HepG2 (cell line): ENCODE data around the gene CHADL. TPM values are rescaled to one million over a fixed set of nuclear protein-coding genes. Genes with fewer than 3 reads are reported as not detected.

Experiments used
- ATF2 ChIP-seq: sonication (generic); formaldehyde crosslinking; IDR thresholded peaks from 2 replicates; pipeline ENCODE4 v1.4.0; 2020; ENCODE audit warnings: missing genetic modification reagents
- CCDC6 ChIP-seq: sonication (generic); formaldehyde crosslinking; IDR thresholded peaks from 2 replicates; pipeline ENCODE4 v1.8.1; 2022; ENCODE audit warnings: mild to moderate bottlenecking, missing genetic modification reagents, moderate library complexity
- EHMT2 ChIP-seq: fragments of 200-600 bp; sonication (generic); IDR thresholded peaks from 2 replicates; pipeline ENCODE4 v1.7.0; 2017; ENCODE audit warnings: antibody characterized with exemption, low read depth, low read length, borderline replicate concordance
- FOSL2 ChIP-seq: sonication (generic); formaldehyde crosslinking; IDR thresholded peaks from 2 replicates; pipeline ENCODE4 v1.4.0; 2020; ENCODE audit warnings: missing genetic modification reagents
- GMEB2 ChIP-seq: IDR thresholded peaks from 2 replicates; pipeline ENCODE4 v1.6.1; 2016; ENCODE audit warnings: missing biosample characterization, missing genetic modification reagents, low read depth
- HMGA1 ChIP-seq: sonication (generic); formaldehyde crosslinking; conservative IDR thresholded peaks from 2 replicates; pipeline ENCODE4 v1.4.0; 2020; ENCODE audit warnings: missing genetic modification reagents
- JUN ChIP-seq: sonication (generic); formaldehyde crosslinking; IDR thresholded peaks from 2 replicates; pipeline ENCODE4 v1.4.0; 2020; ENCODE audit warnings: mild to moderate bottlenecking, missing genetic modification reagents
- NFYB ChIP-seq: sonication (generic); formaldehyde crosslinking; IDR thresholded peaks from 2 replicates; pipeline ENCODE4 v1.4.0; 2020; ENCODE audit warnings: missing genetic modification reagents
- NR0B2 ChIP-seq: sonication (generic); formaldehyde crosslinking; IDR thresholded peaks from 2 replicates; pipeline ENCODE4 v1.4.0; 2020; ENCODE audit warnings: mild to moderate bottlenecking, missing genetic modification reagents
- PAF1 ChIP-seq: IDR thresholded peaks from 2 replicates; pipeline ENCODE4 v1.6.1; 2016; ENCODE audit warnings: missing genetic modification reagents, missing compliant biosample characterization
- PHF8 ChIP-seq: sonication (generic); formaldehyde crosslinking; IDR thresholded peaks from 2 replicates; pipeline ENCODE4 v1.5.0; 2020; ENCODE audit warnings: missing genetic modification reagents
- PLRG1 ChIP-seq: fragments of 450-650 bp; conservative IDR thresholded peaks from 2 replicates; pipeline ENCODE4 v1.6.1; 2016
- SPEN ChIP-seq: sonication (generic); formaldehyde crosslinking; IDR thresholded peaks from 2 replicates; pipeline ENCODE4 v1.5.1; 2020; ENCODE audit warnings: low read depth, mild to moderate bottlenecking, missing genetic modification reagents
- THYN1 ChIP-seq: sonication (generic); formaldehyde crosslinking; IDR thresholded peaks from 2 replicates; pipeline ENCODE4 v1.8.1; 2023; ENCODE audit warnings: low read depth, mild to moderate bottlenecking, moderate library complexity, missing genetic modification reagents, borderline replicate concordance
- ZNF12 ChIP-seq: sonication (generic); formaldehyde crosslinking; IDR thresholded peaks from 2 replicates; pipeline ENCODE4 v1.5.0; 2020; ENCODE audit warnings: missing genetic modification reagents
- ZNF234 ChIP-seq: sonication (generic); formaldehyde crosslinking; conservative IDR thresholded peaks from 2 replicates; pipeline ENCODE4 v1.5.1; 2020; ENCODE audit warnings: mild to moderate bottlenecking, missing genetic modification reagents
- ZNF343 ChIP-seq: sonication (generic); formaldehyde crosslinking; IDR thresholded peaks from 2 replicates; pipeline ENCODE4 v1.4.0; 2020; ENCODE audit warnings: mild to moderate bottlenecking, missing genetic modification reagents
- ZNF574 ChIP-seq: sonication (generic); formaldehyde crosslinking; IDR thresholded peaks from 2 replicates; pipeline ENCODE4 v1.4.0; 2020; ENCODE audit warnings: missing genetic modification reagents
- ZNF629 ChIP-seq: sonication (generic); formaldehyde crosslinking; conservative IDR thresholded peaks from 2 replicates; pipeline ENCODE4 v1.5.0; 2020; ENCODE audit warnings: missing genetic modification reagents
- ZNF652 ChIP-seq: IDR thresholded peaks from 2 replicates; pipeline ENCODE4 v1.6.1; 2016; ENCODE audit warnings: low read depth, borderline replicate concordance
- ZNF773 ChIP-seq: sonication (generic); formaldehyde crosslinking; IDR thresholded peaks from 2 replicates; pipeline ENCODE4 v1.4.0; 2020; ENCODE audit warnings: missing genetic modification reagents, borderline replicate concordance
- ZSCAN12 ChIP-seq: sonication (generic); formaldehyde crosslinking; IDR thresholded peaks from 2 replicates; pipeline ENCODE4 v1.9.0; 2021; ENCODE audit warnings: mild to moderate bottlenecking, missing genetic modification reagents
- ZUFSP ChIP-seq: sonication (generic); formaldehyde crosslinking; IDR thresholded peaks from 2 replicates; pipeline ENCODE4 v1.9.0; 2021; ENCODE audit warnings: missing genetic modification reagents, mild to moderate bottlenecking, borderline replicate concordance
- polyA plus RNA-seq, 8 experiments: library from polyadenylated mRNA; depleted of rRNA in 3 of 8; stranded (reverse) in 7 of 8; unstranded in 1 of 8; fragments of >200 nt; fragmentation: Illumina TruSeq in 4 of 8; extraction: Trizol in 4 of 8; gene quantifications; 2 replicates each; pipeline versions ENCODE4 v1.2.1 to v1.2.3, GENCODE V29; 2011 to 2016; ENCODE audit warnings: low read depth in 4 of 8, missing spikeins in 1 of 8, mixed read lengths in 1 of 8; ENCODE audit not compliant: insufficient read depth in 1 of 8
- total RNA-seq, 5 experiments: library from RNA; depleted of rRNA; stranded (reverse); fragments of >200 nt; fragmentation: Illumina TruSeq; extraction: Trizol; gene quantifications; 2 replicates each; pipeline ENCODE4 v1.2.3, GENCODE V29; 2016; ENCODE audit warnings: low read depth in 1 of 5

Gene CHADL
- total and polyA plus RNA-seq, 2 of the 13 experiments (the other 11 are each of a cell fraction or from before 2014, with no cell fraction given), result 2.8 to 8.1 TPM

- peak; percentile 78 for TF ChIP-seq ATF2 (CRISPR knock-in tag)
- TF ChIP-seq ZSCAN12 (CRISPR knock-in tag), result no peak
- 0 out of 2 replicates have a peak, but pooled peaks have one; percentile 23 for TF ChIP-seq GMEB2
- TF ChIP-seq NFYB (CRISPR knock-in tag), result peak; percentile 33; the same call in 1 of the 2 replicates
- TF ChIP-seq JUN (CRISPR knock-in tag), result peak; percentile 89
- TF ChIP-seq PLRG1, result no peak
- TF ChIP-seq ZNF773 (CRISPR knock-in tag), result no peak
- TF ChIP-seq FOSL2 (CRISPR knock-in tag), result peak; percentile 99
- TF ChIP-seq SPEN (CRISPR knock-in tag), result no peak
- TF ChIP-seq ZNF652 (CRISPR knock-in tag), result 0 out of 2 replicates have a peak, but pooled peaks have one; percentile 7
- no peak for TF ChIP-seq HMGA1 (CRISPR knock-in tag)
- no peak for TF ChIP-seq ZNF629 (CRISPR knock-in tag)
- TF ChIP-seq ZUFSP (CRISPR knock-in tag), result no peak
- TF ChIP-seq ZNF234 (CRISPR knock-in tag), result no peak
- TF ChIP-seq CCDC6 (CRISPR knock-in tag), result no peak
- peak; percentile 51 for TF ChIP-seq ZNF574 (CRISPR knock-in tag)
- no peak for TF ChIP-seq EHMT2
- 0 out of 2 replicates have a peak, but pooled peaks have one; percentile 65 for TF ChIP-seq ZNF12
- no peak for TF ChIP-seq PAF1 (CRISPR knock-in tag)
- TF ChIP-seq THYN1, result no peak
- TF ChIP-seq NR0B2, result 0 out of 2 replicates have a peak, but pooled peaks have one; percentile 38
- TF ChIP-seq ZNF343 (CRISPR knock-in tag), result no peak
- TF ChIP-seq PHF8, result peak; percentile 37; the same call in 1 of the 2 replicates
Measured at GRCh38 chr22:41288245-41288946, 47.7 kb upstream of the CHADL start (continued).
